Activated B cell treated with CpG ODN at 0.5 μM for 24 hours (primary cell): ENCODE results near the gene MRPL50. TPM values are rescaled to one million over a fixed set of nuclear protein-coding genes. Genes with fewer than 3 reads are reported as not detected.

Experiments used
- ATAC-seq: fragments of 200-7000 bp; cut with Tn5 transposase; one replicate; pipeline ENCODE4 v1.10.0; 2021; ENCODE audit warnings: low read depth, mild to moderate bottlenecking, moderate library complexity
- CTCF ChIA-PET: fragments of 350-600 bp; sonication (Branson Sonifier 250); formaldehyde crosslinking; loops from one replicate; lab custom pipeline; 2021; ENCODE audit warnings: antibody characterized with exemption; lab: Charles Lee
- POLR2A ChIA-PET: fragments of 350-600 bp; sonication (Branson Sonifier 250); formaldehyde crosslinking; loops from one replicate; lab custom pipeline; 2021; ENCODE audit warnings: antibody characterized with exemption; lab: Charles Lee
- DNase-seq: peaks from one replicate; pipeline ENCODE4 v3.0.0; 2022
- H3K27ac Mint-ChIP-seq: one replicate; pipeline ENCODE4 v1.8.0; 2020; ENCODE audit warnings: mixed read lengths
- H3K27me3 Mint-ChIP-seq: one replicate; pipeline ENCODE4 v1.8.0; 2021; ENCODE audit warnings: mixed read lengths
- H3K36me3 Mint-ChIP-seq: one replicate; pipeline ENCODE4 v1.8.0; 2021; ENCODE audit warnings: low read depth, mixed read lengths
- H3K4me1 Mint-ChIP-seq: one replicate; pipeline ENCODE4 v1.8.0; 2021; ENCODE audit warnings: mixed read lengths
- H3K4me3 Mint-ChIP-seq: one replicate; pipeline ENCODE4 v1.8.0; 2020; ENCODE audit warnings: mild to moderate bottlenecking, mixed read lengths
- H3K9me3 Mint-ChIP-seq: one replicate; pipeline ENCODE4 v1.8.0; 2020; ENCODE audit warnings: mixed read lengths
- CTCF ChIP-seq: fragments of 200-600 bp; IDR thresholded peaks from one replicate; pipeline ENCODE4 v1.8.0; 2022; ENCODE audit warnings: antibody characterized with exemption, mild to moderate bottlenecking
- intact Hi-C: fragments of 100-400 bp; cut with micrococcal nuclease; formaldehyde crosslinking; loops from one replicate; pipeline ENCODE4 v1.15.1; 2024
- total RNA-seq: library from RNA; stranded (reverse); gene quantifications from 2 replicates; pipeline ENCODE4 v1.2.3, GENCODE V29; 2022

MRPL50 gene
- total RNA-seq, 1 donor from 2014 or later, result 14.0 TPM

DNA sequence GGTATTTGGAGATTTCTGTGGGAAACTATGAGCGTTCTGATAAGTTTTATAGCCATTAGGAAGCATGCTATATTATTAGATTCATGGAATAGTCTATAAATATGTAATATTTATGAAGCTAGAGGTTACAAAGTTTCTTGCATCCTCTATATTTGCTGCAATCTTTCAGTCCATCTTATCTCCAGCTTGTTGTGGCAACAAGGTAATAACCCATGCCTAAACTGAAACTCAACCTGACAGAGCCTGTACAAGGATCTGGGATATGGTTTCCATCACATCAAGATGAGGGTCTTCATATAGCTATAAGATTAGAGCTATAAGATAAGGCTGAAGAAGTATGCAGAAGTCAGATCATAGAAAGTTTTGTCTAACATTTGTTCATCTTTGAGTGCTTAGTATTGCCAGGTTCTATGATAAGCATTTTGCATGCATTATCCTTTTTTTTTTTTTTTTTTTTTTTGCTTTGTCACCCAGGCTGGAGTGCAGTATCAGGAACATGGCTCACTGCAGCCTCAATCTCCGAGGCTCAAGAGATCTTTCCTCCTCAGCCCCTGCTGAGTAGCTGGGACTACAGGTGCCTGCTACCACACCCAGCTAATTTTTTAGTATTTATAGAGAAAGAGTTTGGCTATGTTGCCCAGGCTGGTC, 28.4 kb downstream of the MRPL50 start:
- ChIA-PET CTCF (interaction anchor here (1.1 kb wide), 1 partner anchor 13 kb away, joined by 3 read pairs; no protein-coding TSS in a partner anchor), POLR2A (no interaction called here)
- DNase-seq, result no peak
- TF ChIP-seq CTCF, result no peak
- no peak overlapping the region for H3K27ac Mint-ChIP-seq
- H3K9me3 Mint-ChIP-seq, result no peaks in the 10 kb centered on the region
- intact Hi-C loops, result no loop called here
- H3K4me3 Mint-ChIP-seq, result no peak overlapping the region
- H3K36me3 Mint-ChIP-seq, result no peaks in the 10 kb centered on the region
- no peak for ATAC-seq
- H3K4me1 Mint-ChIP-seq, result no peaks in the 10 kb centered on the region
- H3K27me3 Mint-ChIP-seq, result peaks cover 4% of the 10 kb centered on the region

DNA sequence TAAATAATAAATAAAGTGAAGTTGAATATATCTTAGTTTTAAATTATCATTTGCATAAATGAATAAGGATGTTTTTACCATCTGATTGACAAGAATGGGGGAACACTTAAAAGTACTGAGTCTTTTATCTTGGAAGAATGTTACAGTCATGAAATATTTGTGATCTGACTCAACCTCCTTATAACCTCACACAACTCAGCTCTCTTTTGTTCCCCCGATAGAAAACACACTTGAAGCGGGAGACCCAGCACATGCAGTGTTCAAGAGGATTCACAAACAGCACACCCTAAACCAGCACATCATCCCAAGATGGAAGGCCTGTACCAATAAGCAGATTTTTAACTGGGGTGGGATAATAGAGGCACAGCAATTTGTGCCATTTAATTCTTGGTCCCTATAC, 29.1 kb downstream of the MRPL50 start:
- H3K4me1 Mint-ChIP-seq, result no peaks in the 10 kb centered on the region
- no peak for TF ChIP-seq CTCF
- DNase-seq (no peak), ATAC-seq (no peak)
- peaks cover 4% of the 10 kb centered on the region for H3K27me3 Mint-ChIP-seq
- H3K9me3 Mint-ChIP-seq, result no peaks in the 10 kb centered on the region
- H3K36me3 Mint-ChIP-seq, result no peaks in the 10 kb centered on the region
- POLR2A ChIA-PET, result no interaction called here
- intact Hi-C loops, result no loop called here
- no peak overlapping the region for H3K27ac Mint-ChIP-seq
- no peak overlapping the region for H3K4me3 Mint-ChIP-seq
- CTCF ChIA-PET, result interaction anchor here (0.9 kb wide), 1 partner anchor 57 kb away, joined by 3 read pairs; no protein-coding TSS in a partner anchor

DNA sequence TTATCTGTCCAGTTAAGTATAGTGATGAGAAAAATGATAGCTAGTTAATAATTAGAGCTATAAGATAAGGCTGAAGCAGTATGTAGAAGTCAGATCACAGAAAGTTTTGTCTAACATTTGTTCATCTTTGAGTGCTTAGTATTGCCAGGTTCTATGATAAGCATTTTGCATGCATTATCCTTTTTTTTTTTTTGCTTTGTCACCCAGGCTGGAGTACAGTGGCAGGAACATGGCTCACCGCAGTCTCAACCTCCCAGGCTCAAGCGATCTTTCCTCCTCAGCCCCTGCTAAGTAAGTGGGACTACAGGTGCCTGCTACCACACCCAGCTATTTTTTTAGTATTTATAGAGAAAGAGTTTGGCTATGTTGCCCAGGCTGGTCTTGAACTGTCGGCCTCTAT, 31.1 kb downstream of the MRPL50 start:
- no peak for TF ChIP-seq CTCF
- no peaks in the 10 kb centered on the region for H3K36me3 Mint-ChIP-seq
- no peak overlapping the region for H3K4me3 Mint-ChIP-seq
- no peaks in the 10 kb centered on the region for H3K4me1 Mint-ChIP-seq
- ATAC-seq, result no peak
- no peaks in the 10 kb centered on the region for H3K9me3 Mint-ChIP-seq
- ChIA-PET POLR2A (no interaction called here), CTCF (no interaction called here)
- DNase-seq, result no peak
- no peak overlapping the region for H3K27ac Mint-ChIP-seq
- peaks cover 4% of the 10 kb centered on the region for H3K27me3 Mint-ChIP-seq
- intact Hi-C loops, result no loop called here

GRCh38 chr9:101366038-101366756, 32.2 kb downstream of the MRPL50 start:
- no peak for DNase-seq
- TF ChIP-seq CTCF, result no peak
- peaks cover 4% of the 10 kb centered on the region for H3K27me3 Mint-ChIP-seq
- H3K36me3 Mint-ChIP-seq, result no peaks in the 10 kb centered on the region
- H3K4me1 Mint-ChIP-seq, result no peaks in the 10 kb centered on the region
- no peak overlapping the region for H3K4me3 Mint-ChIP-seq
- H3K27ac Mint-ChIP-seq, result no peak overlapping the region
- POLR2A ChIA-PET, result no interaction called here
- no peaks in the 10 kb centered on the region for H3K9me3 Mint-ChIP-seq
- intact Hi-C loops, result no loop called here
- ATAC-seq, result no peak
- CTCF ChIA-PET, result no interaction called here

DNA sequence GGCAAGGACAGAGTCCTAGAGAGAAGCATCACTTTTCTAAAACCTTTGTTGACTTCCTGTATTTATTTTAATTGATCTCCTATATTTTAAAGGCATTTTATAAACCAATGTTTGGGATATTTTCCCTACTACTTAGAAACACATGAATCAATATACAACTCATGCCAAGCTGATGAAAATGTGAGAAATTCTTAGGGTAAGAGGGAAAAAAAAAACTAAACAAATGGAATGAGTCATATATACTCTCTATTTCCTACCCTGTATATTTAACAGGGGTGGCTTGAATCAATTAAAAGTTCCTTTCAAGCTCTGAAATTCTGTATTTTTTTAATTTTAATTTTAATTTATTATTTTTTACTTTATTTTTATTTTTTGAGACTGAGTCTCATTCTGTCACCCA, 33.2 kb downstream of the MRPL50 start:
- ATAC-seq (no peak), DNase-seq (no peak)
- Mint-ChIP-seq H3K4me3 (no peak overlapping the region), H3K27me3 (no peaks in the 10 kb centered on the region), H3K27ac (no peak overlapping the region), H3K9me3 (no peaks in the 10 kb centered on the region), H3K36me3 (no peaks in the 10 kb centered on the region), H3K4me1 (no peaks in the 10 kb centered on the region)
- CTCF ChIA-PET, result no interaction called here
- POLR2A ChIA-PET, result no interaction called here
- intact Hi-C loops, result no loop called here
- TF ChIP-seq CTCF, result no peak
